ENCODE results near the gene FATE1.

Gene FATE1

DNA sequence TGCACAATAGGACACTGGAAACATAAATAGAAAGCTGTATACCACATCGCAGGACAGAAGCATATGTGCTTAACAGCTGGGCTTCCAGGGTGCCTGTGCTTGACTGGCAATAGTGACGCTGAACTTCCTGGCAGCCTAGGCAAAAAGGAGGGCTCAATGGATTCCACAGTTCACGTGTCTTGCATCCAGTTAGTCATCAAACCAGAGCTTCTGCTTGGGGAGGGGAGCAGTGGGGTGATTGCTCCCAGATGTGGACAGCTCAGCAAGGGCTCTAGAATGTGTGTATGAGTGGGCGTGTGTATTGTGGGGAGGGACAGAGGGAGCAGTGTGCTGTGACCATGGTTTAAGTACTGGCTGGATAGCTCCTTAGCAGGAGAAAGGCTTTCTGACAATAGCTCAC, 18.3 kb upstream of the FATE1 start:
- POLR2A ChIA-PET: no interaction called here
- TF ChIP-seq L3MBTL2 (conservative IDR thresholded peaks at IDR 0.05): no peak
- TF ChIP-seq, protein P1, sequence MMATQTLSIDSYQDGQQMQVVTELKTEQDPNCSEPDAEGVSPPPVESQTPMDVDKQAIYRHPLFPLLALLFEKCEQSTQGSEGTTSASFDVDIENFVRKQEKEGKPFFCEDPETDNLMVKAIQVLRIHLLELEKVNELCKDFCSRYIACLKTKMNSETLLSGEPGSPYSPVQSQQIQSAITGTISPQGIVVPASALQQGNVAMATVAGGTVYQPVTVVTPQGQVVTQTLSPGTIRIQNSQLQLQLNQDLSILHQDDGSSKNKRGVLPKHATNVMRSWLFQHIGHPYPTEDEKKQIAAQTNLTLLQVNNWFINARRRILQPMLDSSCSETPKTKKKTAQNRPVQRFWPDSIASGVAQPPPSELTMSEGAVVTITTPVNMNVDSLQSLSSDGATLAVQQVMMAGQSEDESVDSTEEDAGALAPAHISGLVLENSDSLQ (IDR thresholded peaks at IDR 0.05): no peak
- no peak for TF ChIP-seq LEF1 (IDR thresholded peaks at IDR 0.05; ENCODE audit: borderline replicate concordance)
- TF ChIP-seq FOXK2 (IDR thresholded peaks at IDR 0.05): no peak
- TF ChIP-seq FOXM1 (IDR thresholded peaks at IDR 0.05; ENCODE audit: borderline replicate concordance): no peak
- TF ChIP-seq SUZ12 (IDR thresholded peaks at IDR 0.05): no peak
- no peak for TF ChIP-seq SP1 (IDR thresholded peaks at IDR 0.05)
- no peak for DNase-seq (ENCODE audit: extremely low spot score)
- CTCF ChIA-PET: no interaction called here

- CTCF ChIA-PET: no interaction called here
- no peak for DNase-seq (ENCODE audit: extremely low spot score)
- no peak for TF ChIP-seq FOXA1 (IDR thresholded peaks at IDR 0.05)
- TF ChIP-seq, protein P1 (IDR thresholded peaks at IDR 0.05): no peak
- POLR2A ChIA-PET: no interaction called here
Measured at GRCh38 chrX:151698485-151698884, 17.4 kb upstream of the FATE1 start.

GRCh38 chrX:151699746-151700145, 16.1 kb upstream of the FATE1 start:
- ChIA-PET POLR2A (no interaction called here), CTCF (no interaction called here)
- TF ChIP-seq NFRKB (IDR thresholded peaks at IDR 0.05) (no peak), ARNT (IDR thresholded peaks at IDR 0.05) (no peak), CTBP1 (IDR thresholded peaks at IDR 0.05; ENCODE audit: borderline replicate concordance) (no peak), SUZ12 (IDR thresholded peaks at IDR 0.05) (no peak), BHLHE40 (IDR thresholded peaks at IDR 0.05; ENCODE audit: borderline replicate concordance) (no peak), ZNF384 (IDR thresholded peaks at IDR 0.05) (no peak), LEF1 (IDR thresholded peaks at IDR 0.05; ENCODE audit: borderline replicate concordance) (no peak), L3MBTL2 (conservative IDR thresholded peaks at IDR 0.05) (no peak), FOXM1 (IDR thresholded peaks at IDR 0.05; ENCODE audit: borderline replicate concordance) (no peak), ELF4 (IDR thresholded peaks at IDR 0.05) (no peak), TARDBP (IDR thresholded peaks at IDR 0.05) (no peak), HDGF (IDR thresholded peaks at IDR 0.05; ENCODE audit: borderline replicate concordance) (no peak), FOXK2 (IDR thresholded peaks at IDR 0.05) (no peak)
- TF ChIP-seq, protein P1 (IDR thresholded peaks at IDR 0.05): no peak

DNA sequence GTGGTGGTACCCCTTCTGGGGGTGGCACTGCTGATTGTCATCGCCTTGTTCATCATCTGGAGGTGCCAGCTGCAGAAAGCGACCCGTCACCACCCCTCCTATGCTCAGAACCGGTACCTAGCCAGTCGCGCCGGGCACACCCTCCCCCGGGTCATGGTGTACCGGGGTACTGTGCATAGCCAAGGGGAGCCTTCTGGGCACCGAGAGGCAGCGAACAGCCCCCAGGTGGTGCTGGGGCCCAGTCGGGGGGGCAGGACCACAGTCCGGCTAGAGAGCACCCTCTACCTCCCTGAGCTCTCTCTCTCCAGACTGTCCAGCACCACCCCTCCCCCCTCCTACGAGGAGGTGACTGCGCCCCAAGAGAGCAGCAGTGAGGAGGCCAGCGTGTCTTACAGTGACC, 15.3 kb upstream of the FATE1 start:
- POLR2A ChIA-PET: no interaction called here
- no peak for DNase-seq (ENCODE audit: extremely low spot score)
- TF ChIP-seq HDGF (IDR thresholded peaks at IDR 0.05; ENCODE audit: borderline replicate concordance) (no peak), CTBP1 (IDR thresholded peaks at IDR 0.05; ENCODE audit: borderline replicate concordance) (no peak), TARDBP (IDR thresholded peaks at IDR 0.05) (no peak), FOXK2 (IDR thresholded peaks at IDR 0.05) (no peak), SUZ12 (IDR thresholded peaks at IDR 0.05) (no peak), L3MBTL2 (conservative IDR thresholded peaks at IDR 0.05) (no peak)
- CTCF ChIA-PET: no interaction called here

More at GRCh38 chrX:151699746-151700145, 16.1 kb upstream of the FATE1 start:
- DNase-seq (ENCODE audit: extremely low spot score): no peak

GRCh38 chrX:151701071-151701470, 14.8 kb upstream of the FATE1 start:
- POLR2A ChIA-PET: no interaction called here
- CTCF ChIA-PET: no interaction called here
- no peak for TF ChIP-seq ZNF384 (IDR thresholded peaks at IDR 0.05)
- no peak for TF ChIP-seq SP1 (IDR thresholded peaks at IDR 0.05)
- no peak for TF ChIP-seq FOXK2 (IDR thresholded peaks at IDR 0.05)
- no peak for TF ChIP-seq CTBP1 (IDR thresholded peaks at IDR 0.05; ENCODE audit: borderline replicate concordance)
- TF ChIP-seq HDGF (IDR thresholded peaks at IDR 0.05; ENCODE audit: borderline replicate concordance): no peak
- TF ChIP-seq BHLHE40 (IDR thresholded peaks at IDR 0.05; ENCODE audit: borderline replicate concordance): no peak
- no peak for TF ChIP-seq LEF1 (IDR thresholded peaks at IDR 0.05; ENCODE audit: borderline replicate concordance)
- no peak for TF ChIP-seq L3MBTL2 (conservative IDR thresholded peaks at IDR 0.05)
- no peak for TF ChIP-seq FOXM1 (IDR thresholded peaks at IDR 0.05; ENCODE audit: borderline replicate concordance)
- TF ChIP-seq TARDBP (IDR thresholded peaks at IDR 0.05): no peak
- TF ChIP-seq SUZ12 (IDR thresholded peaks at IDR 0.05): no peak
- DNase-seq (ENCODE audit: extremely low spot score): no peak

DNA sequence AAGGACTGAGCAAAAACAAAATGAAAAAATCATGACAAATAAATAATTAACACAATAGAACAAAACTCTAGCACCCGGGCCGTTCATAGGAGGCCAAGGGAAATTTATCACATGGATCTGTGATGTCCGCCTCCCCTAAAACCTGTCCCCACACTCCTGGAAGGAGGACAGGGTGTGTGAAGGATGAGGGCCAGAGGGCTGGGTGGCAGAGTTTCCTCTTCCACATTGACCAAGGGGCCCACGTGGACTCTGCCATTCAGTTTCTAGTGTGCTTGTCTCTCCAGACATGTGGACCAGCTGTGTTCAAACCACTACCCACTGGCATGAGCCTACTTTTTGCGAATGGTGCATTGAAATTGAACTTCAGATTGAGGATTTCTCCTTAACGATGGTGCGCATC, 14.3 kb upstream of the FATE1 start:
- no peak for DNase-seq (ENCODE audit: extremely low spot score)
- POLR2A ChIA-PET: no interaction called here
- no peak for TF ChIP-seq TARDBP (IDR thresholded peaks at IDR 0.05)
- TF ChIP-seq LEF1 (IDR thresholded peaks at IDR 0.05; ENCODE audit: borderline replicate concordance): no peak
- TF ChIP-seq L3MBTL2 (conservative IDR thresholded peaks at IDR 0.05): no peak
- no peak for TF ChIP-seq FOXK2 (IDR thresholded peaks at IDR 0.05)
- no peak for TF ChIP-seq ELF4 (IDR thresholded peaks at IDR 0.05)
- TF ChIP-seq, protein P1 (IDR thresholded peaks at IDR 0.05): no peak
- no peak for TF ChIP-seq ARNT (IDR thresholded peaks at IDR 0.05)
- TF ChIP-seq SP1 (IDR thresholded peaks at IDR 0.05): no peak
- no peak for TF ChIP-seq FOXM1 (IDR thresholded peaks at IDR 0.05; ENCODE audit: borderline replicate concordance)
- no peak for TF ChIP-seq SUZ12 (IDR thresholded peaks at IDR 0.05)
- TF ChIP-seq ZNF384 (IDR thresholded peaks at IDR 0.05): no peak
- no peak for TF ChIP-seq BHLHE40 (IDR thresholded peaks at IDR 0.05; ENCODE audit: borderline replicate concordance)
- TF ChIP-seq NFRKB (IDR thresholded peaks at IDR 0.05): no peak
- no peak for TF ChIP-seq CTBP1 (IDR thresholded peaks at IDR 0.05; ENCODE audit: borderline replicate concordance)
- no peak for TF ChIP-seq HDGF (IDR thresholded peaks at IDR 0.05; ENCODE audit: borderline replicate concordance)
- TF ChIP-seq FOXA1 (IDR thresholded peaks at IDR 0.05): no peak
- CTCF ChIA-PET: no interaction called here
